HG02973 (cell line): Measurements from ENCODE around the gene ANKRD12.
"Not testable (repeated sequence)": the region's sequence is repeated elsewhere in the genome, so short reads cannot be mapped to it uniquely, and the experiment has no call there.

ENCODE experiments used
- ATAC-seq: cut with Tn5 transposase; IDR thresholded peaks from one replicate; pipeline ENCODE4 v1.9.1; 2021; ENCODE audit warnings: moderate library complexity; ENCODE audit not compliant: unreplicated experiment

Gene ANKRD12

DNA sequence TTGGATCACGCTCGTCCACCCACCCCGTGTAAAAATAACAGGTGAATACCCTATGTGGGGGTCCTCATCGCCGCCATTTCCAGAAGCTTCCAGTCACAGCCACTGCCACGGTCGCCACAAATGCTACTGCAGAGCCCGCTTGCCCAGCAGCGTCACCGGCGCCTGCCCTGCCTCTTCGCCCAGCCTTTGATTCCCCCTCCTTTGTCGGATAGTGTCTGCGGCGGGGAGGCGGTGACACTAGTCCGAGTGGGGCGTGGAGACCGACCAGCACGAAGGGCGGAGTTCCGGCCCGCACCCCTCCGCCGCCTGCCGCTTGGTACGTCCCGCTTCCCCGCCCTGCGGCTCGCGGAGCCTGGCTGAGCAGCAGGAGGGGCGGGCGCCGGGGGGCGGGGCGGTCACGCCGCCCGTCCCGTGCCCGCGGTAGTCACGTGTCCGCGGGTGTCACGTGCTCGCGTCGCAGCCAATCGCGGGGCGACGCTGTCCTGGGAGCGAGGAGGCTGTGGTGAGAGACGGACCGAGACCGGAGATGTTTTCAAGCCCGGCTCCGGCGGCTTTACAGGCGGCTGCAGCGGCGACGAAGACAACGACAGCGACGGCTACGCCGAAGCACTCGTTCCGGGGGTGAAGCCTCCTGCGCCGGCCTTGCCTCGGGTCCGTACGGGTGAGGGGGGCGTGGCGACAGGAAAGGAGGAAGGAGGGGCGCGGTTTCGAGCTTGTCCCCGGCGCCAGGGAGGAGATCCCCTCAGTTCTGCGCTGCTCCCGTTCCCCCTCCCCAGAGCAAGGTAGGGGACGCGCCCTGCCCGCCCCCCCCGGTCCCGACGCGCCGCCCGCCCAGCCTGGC, at the start of gene ANKRD12:
Gene ANKRD12 (plus strand): TSS at position 467 of the 841 bp plus-strand sequence. CDS start 45,652 bp downstream, outside the sequence.
- peak; percentile 62 for ATAC-seq

DNA sequence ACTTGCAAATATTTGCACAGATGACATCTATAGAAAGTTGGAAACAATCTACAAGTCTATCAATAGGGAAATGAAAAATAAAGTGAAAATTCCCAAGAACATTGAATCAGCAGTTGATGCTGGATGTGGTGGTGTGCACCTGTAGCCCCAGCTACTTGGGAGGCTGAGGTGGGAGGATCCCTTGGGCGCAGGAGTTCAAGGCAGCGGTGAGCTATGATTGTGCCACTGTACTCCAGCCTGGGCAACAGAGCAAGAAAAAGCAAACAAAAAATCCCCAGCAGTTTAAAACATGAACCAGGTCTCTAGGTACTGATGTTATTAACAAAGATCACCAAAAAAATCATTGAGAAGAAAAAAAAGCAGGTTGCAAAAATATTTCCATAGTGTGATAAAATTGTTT, 49.4 kb upstream of the ANKRD12 start:
- no peak for ATAC-seq

DNA sequence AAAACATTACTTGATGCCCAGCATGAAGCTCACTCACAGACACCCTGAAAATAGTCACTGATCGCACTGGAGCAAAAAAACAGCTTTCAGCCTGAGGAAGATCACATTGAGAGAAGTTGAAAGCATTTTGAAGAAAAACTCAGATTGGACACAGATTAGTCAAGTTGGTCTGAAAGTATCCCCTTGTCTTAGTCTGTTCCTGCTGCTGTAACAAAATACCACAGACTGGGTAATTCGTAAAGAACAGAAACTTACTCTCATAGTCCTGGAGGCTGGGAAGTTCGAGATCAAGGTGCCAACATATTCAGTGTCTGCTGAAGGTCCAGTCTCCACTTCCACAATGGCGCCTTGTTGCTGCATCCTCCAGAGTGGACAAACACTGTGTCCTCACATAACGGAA, 48.3 kb upstream of the ANKRD12 start:
- ATAC-seq: no peak

DNA sequence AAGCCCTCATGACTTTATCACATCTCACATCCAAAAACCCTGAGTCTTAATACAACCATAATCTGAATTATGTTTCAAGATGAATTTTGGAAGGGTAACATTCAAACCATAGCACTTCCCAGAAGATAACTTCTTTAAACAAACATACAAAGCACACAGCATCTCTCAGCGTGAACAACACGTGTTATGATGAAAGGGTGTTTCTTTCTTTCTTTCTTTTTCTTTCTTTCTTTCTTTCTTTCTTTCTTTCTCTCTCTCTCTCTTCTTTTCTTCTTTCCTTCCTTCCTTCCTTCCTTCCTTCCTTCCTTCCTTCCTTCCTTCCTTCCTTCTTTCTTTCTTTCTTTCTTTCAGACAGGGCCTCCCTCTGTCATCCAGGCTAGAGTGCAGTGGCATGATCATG, 47.9 kb upstream of the ANKRD12 start:
- ATAC-seq: not testable (repeated sequence)

DNA sequence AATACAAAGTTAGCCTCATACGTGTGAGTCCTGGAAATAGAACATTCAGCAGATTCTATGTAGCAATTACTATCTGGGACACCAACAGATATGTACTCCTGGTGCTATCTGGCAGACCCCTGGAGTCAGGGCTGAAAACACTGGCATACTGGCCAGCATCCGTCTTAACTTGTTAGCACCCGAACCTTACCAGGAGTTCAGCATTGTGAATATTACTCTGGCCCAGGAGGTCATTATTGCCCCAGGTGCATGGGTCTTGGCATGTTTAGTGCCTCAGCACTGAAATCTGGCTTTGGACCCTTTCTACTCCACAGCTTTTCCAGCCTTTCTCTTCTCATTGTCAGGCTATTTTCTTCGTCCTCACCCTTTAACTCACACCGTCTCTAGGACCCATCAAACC, 46.0 kb upstream of the ANKRD12 start:
- ATAC-seq: no peak

DNA sequence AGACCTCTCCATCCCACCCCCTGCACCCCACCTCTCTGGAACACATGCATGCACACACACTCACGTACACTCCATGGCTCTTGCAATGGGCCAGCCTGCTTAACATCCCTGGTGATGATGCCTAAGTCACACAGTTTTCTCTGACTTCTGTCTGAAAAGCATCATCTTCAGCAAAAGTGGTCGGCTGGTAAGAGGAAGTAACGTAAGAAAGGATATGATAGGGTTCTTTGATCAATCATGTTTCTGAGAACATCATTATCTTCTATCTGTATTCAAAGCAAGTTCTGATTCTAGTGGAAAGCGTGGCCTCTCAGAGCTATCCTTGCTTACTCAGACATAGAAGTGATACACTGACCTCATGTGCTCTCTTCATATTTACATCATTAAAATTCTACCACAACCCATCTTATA, 45.5 kb upstream of the ANKRD12 start:
- no peak for ATAC-seq

DNA sequence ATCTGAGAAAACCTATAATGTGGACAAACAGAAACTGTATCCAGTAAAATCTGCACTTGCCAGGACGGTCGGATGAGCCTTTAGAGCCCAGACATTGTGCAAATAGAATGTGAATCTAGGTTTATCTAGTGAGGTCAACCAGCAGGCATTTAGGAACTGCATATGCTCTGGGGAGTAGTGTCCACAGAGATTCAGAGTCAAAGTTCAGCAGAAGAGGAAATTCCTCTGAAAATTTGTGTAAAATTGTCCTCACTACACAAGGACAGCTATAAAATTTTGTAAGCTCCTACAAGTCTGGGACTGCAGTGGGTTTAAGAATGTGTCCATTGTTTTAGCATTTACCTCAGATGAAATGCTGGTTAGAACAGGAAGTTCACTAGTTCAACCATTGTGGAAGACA, 43.9 kb upstream of the ANKRD12 start:
- no peak for ATAC-seq

DNA sequence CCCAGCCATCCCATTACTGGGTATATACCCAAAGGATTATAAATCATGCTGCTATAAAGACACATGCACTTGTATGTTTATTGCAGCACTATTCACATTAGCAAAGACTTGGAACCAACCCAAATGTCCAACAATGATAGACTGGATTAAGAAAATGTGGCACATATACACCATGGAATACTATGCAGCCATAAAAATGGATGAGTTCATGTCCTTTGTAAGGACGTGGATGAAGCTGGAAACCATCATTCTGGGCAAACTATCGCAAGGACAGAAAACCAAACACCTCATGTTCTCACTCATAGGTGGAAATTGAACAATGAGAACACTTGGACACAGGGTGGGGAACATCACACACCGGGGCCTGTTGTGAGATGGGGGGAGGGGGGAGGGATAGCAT, 43.5 kb upstream of the ANKRD12 start:
- not testable (repeated sequence) for ATAC-seq

DNA sequence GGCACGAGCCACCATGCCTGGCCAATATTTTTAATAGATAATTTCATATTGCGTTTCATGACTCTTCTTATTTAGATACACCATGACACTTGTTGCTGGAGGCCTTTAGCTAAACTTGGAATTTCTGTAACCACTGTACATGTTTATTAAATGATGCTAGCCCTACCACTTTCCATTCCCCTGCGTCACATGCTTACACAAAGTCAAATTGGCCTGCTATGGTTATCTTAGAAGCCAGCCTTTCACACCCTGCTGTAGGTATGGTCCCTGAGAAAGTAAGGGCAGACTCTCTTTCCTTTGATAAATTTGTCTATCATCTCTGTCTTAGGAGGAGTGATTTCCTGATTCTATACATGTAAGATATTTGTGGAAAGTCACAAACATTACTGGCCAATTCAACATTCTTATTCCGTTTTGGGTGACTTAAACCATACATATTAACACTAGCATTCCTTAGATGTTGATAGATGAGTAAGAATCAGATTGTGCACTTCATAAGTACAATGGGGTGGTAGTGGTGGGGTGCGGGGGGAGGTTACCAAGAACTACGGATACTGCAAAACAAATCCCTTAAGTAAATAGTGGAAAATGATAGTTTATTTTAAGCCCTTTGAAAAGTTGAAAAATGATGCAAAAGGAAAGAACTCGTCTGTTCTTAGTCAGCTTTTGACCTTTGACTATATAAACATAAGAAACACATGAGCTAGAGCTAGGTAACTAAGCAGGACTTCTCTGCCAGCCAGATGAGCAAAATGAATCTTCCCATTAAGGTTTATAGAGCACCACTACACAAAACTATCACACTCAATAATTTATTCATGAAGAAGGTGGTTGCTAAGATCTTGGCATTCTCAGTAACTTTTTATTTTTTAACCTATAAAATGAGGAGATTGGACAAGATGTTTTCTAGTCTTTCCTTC, 42.0 kb upstream of the ANKRD12 start:
- no peak for ATAC-seq

DNA sequence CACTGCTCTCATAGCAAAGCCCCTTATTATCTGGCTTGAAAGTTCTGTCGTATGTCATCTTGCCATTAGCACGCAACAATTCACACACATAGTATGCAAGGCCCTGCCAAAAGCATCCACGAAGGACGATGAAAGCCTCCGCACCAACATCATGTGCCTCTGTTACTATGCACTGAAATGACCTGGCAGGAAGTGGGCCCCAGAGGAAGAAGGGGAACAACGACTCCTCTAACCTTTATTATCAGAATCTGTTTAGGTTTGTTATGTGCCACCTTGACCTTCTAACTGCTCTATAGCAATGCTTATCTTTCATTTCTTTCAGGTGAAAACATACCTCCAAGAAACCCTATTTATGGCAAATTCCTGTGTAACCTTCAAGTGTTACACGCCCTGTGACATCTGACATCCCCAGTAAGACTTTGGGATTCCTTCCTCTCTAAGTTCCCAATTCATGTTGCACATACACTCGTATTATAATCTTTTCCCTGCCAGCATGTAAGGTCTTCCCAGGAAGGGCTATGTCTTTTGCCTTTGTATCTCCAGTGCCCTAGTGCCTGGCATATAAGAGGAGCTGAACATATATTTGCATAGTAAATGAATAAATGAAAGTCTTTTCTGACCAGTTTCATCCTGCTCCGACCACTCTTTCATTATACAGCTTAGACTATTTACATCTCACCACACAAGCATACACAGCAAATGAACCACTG, 41.1 kb upstream of the ANKRD12 start:
- peak; percentile 72 for ATAC-seq

DNA sequence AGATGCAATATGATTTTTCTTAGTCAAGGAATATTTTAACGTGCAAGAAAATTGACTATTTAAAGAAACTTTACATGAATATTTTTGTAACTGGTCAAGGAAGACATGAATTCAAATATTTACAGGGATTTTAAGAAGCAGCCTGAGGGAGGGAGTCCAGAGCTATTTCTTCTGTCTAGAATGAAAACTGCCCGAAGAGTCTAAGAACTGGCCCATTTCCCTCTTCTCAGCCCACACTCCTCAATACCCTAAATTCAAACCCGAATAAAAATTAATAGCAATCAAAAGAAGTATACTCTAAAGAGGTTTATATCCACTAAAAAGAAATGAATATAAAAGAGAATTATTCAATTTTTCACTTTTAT, 40.6 kb upstream of the ANKRD12 start:
- ATAC-seq: peak; percentile 10

DNA sequence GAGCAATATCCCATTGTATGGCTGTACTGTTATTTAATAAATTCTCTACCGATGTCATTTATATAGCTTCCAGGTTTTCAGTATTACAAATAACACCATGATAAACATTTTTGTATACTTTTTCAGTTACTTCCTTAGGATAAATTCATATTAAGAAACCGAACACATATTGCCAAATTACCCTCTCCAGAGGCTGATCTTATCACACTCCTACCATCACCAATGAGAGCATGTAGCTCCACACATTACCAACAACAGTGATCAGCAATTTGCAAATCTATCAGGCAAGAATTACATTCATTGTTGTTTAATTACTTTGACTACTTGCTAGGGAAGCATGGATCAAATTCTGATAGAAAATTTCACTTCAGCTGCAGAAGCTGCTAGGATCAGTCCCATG, 39.9 kb upstream of the ANKRD12 start:
- no peak for ATAC-seq

DNA sequence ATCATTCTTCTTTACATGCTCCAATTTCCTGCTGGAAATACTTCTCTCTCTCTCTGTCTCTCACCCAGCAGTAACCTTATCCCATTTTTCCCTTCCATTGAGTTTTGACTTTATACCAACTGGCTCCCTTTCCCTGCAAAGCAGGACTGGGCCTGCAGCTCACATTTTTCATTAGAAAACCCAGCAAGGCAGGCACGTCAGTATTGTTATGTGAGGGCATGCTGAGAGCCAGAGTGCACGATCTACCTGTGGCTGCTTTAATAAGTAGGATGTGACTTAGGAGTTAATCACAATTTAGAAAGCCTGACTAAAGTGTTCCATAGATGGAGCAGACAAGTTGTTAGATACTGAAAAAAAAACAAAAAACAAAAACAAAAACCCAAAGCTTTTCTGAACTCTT, 39.2 kb upstream of the ANKRD12 start:
- ATAC-seq: no peak

DNA sequence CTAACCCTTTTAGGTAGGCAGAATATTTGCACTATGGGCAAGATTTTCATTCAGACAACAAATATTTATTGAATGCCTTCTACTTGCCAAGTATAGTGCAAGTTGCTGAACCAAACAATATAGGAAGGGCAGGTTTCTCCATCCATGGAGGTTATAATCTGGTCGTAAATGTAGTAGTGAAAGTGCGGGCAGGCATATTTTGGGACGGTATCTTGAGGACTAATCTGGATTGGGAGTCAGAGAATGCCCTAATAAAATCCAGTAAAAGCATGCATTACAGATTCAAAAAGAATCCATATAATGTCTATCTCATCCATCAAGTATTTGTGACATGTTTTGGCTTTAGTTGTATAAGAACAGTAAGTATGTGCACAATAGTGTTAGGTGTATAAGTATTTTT, 35.8 kb upstream of the ANKRD12 start:
- no peak for ATAC-seq

DNA sequence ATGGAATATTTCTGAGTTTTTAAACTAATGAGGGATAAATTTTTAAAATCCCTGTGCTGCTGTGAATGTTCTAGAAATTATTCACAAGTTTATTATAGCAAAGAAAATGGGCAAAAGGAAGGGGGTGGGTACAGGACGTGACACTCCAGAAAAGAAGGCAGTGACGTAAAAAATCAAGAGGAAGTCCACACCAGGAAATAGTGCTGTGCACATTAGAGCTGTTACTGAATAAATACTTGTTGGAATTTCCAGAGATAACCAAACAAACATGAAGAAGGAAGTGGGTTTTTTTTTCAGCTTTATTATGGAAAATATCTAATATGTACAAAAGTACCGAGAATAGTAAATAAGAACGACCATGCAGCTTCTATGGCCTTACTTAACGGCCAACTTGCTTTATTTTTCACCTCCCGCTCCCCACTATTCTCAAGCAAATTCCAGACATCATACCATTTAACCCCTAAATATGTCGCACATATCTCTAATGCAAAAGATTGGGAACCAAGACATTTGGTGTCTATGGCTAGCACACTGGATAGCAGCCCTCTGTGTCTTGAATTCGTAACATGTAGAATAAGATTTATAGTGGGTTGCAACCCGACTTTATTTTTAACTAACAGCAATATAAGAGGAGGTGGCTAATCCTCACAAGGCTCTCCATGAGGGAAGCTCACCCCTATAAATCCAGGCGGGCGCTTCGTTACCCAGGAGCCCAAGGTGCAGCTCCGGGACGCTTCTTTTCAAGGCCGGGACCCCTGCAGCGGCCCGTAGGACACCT, 34.7 kb upstream of the ANKRD12 start:
- peak; percentile 4 for ATAC-seq

DNA sequence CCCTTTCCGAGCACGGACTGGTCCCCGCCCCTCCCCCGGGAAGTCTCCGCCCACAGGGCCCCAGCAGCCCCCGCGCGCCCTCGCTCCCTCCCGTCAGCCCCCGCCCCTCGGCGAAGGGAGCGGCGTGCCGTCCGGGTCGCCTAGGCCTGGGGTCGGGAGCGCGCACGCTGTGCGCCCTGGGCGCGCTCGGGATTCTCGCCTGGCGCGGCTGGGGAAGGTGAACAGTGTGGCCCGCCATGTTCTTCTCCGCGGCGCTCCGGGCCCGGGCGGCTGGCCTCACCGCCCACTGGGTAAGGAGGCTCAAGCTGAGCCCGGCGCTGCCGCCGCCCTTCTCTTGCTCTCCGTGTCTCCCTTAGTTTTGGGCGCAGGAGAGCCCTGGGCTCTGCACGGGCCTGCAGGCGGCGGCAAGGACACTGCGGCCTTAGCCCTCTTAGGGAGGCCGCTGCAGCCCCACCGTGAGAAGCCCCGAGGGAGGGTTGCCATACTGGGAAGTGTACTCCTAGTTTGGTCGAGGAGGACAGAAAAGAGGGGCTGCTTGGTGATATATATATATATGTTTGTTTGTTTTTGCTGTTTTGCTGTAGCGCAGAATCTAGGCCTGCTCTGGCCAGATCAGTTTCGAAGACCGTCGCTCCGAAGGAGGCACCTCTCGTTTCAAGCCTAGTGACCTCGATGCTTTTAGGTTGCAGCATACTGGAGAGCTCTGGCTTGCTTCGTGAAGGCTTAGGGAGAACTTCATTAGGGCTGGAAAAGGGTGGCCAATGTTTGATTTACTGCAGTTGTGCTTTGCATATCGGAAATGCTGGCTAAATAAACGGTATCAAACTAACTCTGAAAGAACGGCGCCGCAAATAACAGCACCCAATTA, 33.8 kb upstream of the ANKRD12 start, which contains the start of gene NDUFV2:
Gene NDUFV2 (plus strand): TSS at position 192 of the 868 bp plus-strand sequence. CDS start 45 bp downstream, at position 237.
- peak; percentile 89 for ATAC-seq

DNA sequence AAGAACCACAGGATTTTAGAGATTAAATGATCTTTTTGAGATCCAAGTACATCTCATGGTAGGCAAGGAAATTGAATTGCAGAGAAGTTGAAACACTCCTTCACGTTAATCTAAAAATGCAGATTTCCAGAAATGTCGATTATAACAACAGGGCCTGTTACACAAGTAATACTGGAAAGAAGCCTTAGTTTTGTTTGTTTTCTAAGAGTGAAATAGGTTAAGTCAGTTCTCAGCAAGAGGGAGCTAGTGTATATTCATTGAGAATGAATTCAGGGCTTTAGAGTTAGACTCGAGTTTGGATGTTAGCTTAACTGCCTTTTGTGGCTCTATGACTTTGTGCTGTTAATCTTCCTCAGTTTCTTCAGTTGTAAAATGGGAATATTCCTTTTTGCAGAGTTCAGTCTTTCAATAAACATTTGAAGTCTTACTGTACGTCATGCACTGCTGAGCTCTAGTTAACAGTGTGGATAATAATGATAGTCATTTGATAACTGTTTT, 33.2 kb upstream of the ANKRD12 start:
- ATAC-seq: no peak

DNA sequence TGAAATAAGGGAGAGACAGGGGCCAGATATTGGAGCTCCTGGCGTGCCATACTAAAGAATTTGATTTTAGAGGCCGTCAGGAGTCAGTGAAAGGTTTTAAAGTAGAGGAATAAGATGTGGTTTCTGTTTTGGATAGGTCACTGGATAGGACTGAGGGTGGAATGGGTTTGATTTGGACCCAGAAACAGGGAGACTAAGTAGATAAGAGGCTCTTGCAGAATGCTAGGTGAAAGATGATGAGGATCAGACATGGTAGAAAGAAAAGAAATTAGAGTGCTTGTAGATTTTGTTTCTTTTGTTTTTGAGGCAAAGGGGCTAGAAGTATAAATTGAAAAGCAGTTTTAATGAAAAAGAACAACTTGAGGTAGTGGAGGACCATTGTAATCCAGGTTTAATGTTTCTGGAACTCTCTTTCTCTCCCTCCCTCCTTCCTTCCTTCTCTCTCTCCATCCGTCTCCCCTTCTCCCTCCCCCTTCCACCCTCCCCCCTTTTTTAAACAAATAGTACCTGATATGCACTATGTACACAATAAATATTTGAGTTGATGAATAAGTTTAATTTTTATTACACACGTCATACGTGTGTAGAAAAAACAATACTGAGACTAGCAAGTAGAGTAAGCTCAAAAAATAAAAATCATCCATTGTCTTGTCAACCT, 32.2 kb upstream of the ANKRD12 start:
- no peak for ATAC-seq

DNA sequence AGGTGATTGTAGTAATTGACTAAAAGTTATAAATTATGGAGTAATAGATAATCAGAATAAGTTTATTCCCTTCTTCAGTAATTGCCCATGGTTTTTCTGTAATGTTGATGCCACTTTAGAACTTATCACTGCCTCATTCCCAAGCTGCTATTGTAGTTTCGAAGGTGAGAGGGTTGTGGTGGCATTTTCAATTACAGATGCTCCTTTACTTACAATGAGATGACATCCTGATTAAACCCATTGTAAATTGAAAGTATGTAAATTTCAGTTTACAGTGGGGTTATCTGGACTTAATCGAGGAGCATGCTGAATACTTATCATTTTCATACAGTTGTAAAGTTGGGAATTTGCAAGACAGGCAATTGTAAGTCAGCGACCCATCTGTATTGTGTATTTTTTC, 31.2 kb upstream of the ANKRD12 start:
- no peak for ATAC-seq
